GM21723 (cell line): ENCODE measurements around the gene BRD4.

Experiments used
- ATAC-seq: cut with Tn5 transposase; IDR thresholded peaks from one replicate; pipeline ENCODE4 v1.9.1; 2021; ENCODE audit warnings: mild to moderate bottlenecking, moderate library complexity; ENCODE audit not compliant: unreplicated experiment

The BRD4 gene

GRCh38 chr19:15197275-15197941, 134.9 kb downstream of the BRD4 start:
- ATAC-seq, result no peak

- ATAC-seq, result no peak
Measured at GRCh38 chr19:15196360-15197005, 135.9 kb downstream of the BRD4 start.

- ATAC-seq, result no peak
Measured at GRCh38 chr19:15195371-15196334, 136.7 kb downstream of the BRD4 start.

GRCh38 chr19:15194938-15195337, 137.4 kb downstream of the BRD4 start:
- no peak for ATAC-seq

GRCh38 chr19:15191982-15192381, 140.4 kb downstream of the BRD4 start:
- no peak for ATAC-seq

- ATAC-seq, result no peak
Measured at GRCh38 chr19:15191514-15191913, 140.8 kb downstream of the BRD4 start.

GRCh38 chr19:15188851-15189250, 143.5 kb downstream of the BRD4 start:
- ATAC-seq, result no peak

- ATAC-seq, result no peak
Measured at GRCh38 chr19:15187026-15188007, 145.0 kb downstream of the BRD4 start.
